ENCODE data around the gene FANCI.
"Not testable (repeated sequence)": the region's sequence is repeated elsewhere in the genome, so short reads cannot be mapped to it uniquely, and the experiment has no call there.

FANCI gene

DNA sequence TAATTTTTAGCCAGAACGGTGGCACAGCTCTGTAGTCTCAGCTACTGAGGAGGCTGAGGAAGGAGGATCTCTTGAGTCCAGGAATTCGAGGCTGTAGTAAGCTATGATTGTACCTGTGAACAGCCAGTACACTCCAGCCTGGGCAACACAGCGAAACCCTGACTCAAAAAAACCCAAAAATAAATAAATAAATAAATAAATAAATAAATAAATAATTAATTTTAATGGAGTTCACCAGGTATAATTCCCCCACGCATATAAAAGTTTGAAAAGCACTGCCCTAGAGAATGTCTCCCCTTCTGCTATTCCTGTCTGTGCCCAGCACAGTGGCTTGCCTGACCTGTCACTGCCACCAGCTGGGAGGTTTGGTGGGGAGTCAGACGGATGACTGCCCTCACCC, 18.2 kb upstream of the FANCI start:
- DNase-seq (ENCODE audit: low read depth), result no peak

- DNase-seq (ENCODE audit: low read depth), result no peak
Observed at GRCh38 chr15:89226359-89227221, 17.2 kb upstream of the FANCI start.

- no peak for DNase-seq (ENCODE audit: low read depth)
Observed at GRCh38 chr15:89227425-89227824, 16.4 kb upstream of the FANCI start.

GRCh38 chr15:89230277-89230676, 13.5 kb upstream of the FANCI start:
- DNase-seq (ENCODE audit: low read depth), result no peak

- no peak for DNase-seq (ENCODE audit: low read depth)
Observed at GRCh38 chr15:89231832-89232231, 11.9 kb upstream of the FANCI start.

DNA sequence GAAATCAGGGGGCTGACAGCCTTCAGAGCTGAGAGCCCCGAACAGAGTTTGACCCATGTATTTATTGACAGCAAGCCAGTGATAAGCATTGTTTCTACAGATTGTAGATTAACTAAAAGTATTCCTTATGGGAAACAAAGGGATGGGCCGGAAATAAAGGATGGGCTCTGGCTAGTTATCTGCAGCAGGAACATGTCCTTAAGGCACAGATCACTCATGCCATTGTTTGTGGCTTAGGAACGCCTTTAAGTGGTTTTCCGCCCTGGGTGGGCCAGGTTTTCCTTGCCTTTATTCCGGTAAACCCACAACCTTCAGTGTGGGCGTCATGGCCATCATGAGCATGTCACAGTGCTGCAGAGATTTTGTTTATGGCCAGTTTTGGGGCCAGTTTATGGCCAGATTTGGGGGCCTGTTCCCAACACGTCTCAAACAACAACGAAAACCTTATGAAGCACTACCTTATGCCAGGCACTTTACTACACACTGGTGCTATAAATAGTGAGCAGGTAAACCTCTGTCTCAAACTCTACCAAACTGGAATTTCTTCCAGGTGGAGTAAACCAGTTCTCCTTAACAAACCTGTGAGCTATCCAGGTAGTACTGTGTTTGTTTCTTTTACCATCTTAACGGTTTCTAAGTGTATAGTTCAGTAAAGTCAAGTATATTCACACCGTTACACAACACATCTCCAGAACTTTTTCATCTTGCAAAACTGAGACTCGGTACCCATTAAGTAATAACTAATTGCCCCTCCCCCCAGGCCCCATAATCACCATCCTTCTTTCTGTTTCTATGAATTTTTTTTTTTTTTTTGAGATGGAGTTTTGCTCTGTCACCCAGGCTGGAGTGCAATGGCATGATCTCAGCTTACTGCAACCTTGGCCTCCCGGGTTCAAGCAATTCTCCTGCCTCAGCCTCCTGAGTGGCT, 3.6 kb upstream of the FANCI start:
- DNase-seq (ENCODE audit: low read depth), result not testable (repeated sequence)

DNA sequence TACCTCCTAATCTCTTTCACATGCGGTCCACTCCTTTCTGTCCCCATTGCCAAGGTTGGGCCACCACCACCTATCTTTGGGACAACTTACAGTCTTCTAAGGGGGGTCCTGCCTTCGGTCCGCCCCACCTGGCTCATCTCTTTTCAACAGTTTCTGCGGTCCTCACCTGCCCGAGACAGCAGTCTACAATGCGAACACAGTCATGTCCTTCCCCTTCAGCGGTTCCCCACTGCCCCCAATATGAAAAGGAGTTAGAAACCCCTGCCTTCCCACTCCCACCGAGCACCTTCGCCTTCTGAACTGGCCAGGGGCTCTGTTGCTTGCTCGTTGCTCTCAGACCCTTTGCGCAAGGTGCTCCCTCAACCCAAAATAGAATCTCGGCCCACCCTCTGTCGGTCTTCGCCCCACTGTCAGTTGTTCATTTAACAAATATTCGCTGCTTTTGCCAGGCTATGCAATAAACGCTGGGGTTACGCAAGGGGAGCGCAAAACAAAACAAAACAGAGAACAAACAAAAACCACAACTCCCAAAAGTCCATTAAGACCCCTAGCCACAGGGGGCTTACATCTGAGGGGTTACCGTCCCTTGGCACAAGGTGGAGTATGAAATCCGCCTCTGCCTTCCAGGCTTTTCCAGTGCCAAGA, 611 bp upstream of the FANCI start:
- no peak for DNase-seq (ENCODE audit: low read depth)

- no peak for DNase-seq (ENCODE audit: low read depth)
Observed at GRCh38 chr15:89244574-89244903, 760 bp downstream of the FANCI start.

GRCh38 chr15:89247446-89247845, 3.7 kb downstream of the FANCI start:
- DNase-seq (ENCODE audit: low read depth), result no peak

GRCh38 chr15:89248584-89248983, 4.8 kb downstream of the FANCI start:
- DNase-seq (ENCODE audit: low read depth), result no peak

DNA sequence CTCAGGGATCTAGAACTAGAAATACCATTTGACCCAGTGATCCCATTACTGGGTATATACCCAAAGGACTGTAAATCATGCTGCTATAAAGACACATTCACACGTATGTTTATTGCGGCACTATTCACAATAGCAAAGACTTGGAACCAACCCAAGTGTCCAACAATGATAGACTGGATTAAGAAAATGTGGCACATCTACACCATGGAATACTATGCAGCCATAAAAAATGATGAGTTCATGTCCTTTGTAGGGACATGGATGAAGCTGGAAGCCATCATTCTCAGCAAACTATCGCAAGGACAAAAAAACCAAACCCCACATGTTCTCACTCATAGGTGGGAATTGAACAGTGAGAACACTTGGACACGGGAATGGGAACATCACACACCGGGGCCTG, 6.4 kb downstream of the FANCI start:
- not testable (repeated sequence) for DNase-seq (ENCODE audit: low read depth)

DNA sequence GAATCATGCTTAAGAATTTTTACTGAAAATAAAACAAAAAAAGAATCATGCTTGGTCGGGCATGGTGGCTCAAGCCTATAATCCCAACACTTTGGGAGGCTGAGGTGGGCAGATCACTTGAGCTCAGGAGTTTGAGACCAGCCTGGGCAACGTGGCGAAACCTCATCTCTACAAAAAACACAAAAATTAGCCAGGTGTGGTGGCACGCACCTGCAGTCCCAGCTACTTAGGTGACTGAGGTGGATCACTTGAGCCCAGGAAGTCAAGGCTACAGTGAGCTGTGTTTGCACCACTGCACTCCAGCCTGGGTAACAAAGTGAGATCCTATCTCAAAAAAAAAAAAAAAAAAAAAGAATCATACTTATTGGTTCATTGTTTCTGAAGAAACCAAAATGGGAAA, 33.5 kb downstream of the FANCI start:
- not testable (repeated sequence) for DNase-seq (ENCODE audit: low read depth)

DNA sequence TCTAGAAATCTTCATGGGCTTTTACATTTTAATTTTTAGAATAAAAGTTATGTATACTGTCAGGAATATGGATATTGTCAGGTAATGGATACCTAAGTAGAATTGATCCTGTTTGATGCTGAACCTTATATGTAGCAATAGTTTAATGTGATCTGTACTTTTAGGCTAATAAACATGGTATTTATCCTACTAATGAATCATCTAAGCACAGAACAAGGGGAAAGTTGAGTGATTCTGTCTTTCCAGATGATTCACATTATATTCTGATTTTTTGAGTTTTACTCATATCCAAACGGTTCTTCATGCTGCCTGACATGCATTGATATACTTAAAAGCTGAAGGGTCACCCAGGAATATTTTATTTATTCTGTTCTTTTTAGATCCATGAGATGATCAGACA, 34.5 kb downstream of the FANCI start:
- no peak for DNase-seq (ENCODE audit: low read depth)

- DNase-seq (ENCODE audit: low read depth), result no peak
Observed at GRCh38 chr15:89282631-89283030, 38.9 kb downstream of the FANCI start.

GRCh38 chr15:89283201-89283600, 39.4 kb downstream of the FANCI start:
- DNase-seq (ENCODE audit: low read depth), result no peak

DNA sequence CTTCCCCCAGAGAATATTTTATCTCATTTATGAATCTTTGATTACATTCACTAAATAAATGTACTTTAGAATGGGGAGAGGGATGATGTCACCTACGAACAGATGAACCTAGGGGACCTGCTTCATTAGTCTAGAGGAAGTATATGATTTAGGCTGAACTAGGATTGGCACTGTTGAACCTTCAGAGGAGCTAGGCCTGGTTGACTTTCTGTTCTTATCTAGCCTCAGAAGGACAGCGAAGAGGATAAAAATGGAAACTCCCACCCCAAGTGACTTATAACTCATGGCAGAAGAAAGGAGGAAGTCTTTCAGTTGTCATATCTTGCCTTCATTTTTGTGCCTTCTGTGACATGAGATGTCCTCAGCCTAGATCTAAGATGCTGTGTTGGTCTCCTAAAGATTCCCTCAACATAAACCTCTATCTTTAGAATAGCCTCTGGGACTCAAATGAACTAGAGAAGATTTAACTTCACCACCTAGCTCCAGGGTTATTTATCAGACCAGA, 48.2 kb downstream of the FANCI start:
- no peak for DNase-seq (ENCODE audit: low read depth)

DNA sequence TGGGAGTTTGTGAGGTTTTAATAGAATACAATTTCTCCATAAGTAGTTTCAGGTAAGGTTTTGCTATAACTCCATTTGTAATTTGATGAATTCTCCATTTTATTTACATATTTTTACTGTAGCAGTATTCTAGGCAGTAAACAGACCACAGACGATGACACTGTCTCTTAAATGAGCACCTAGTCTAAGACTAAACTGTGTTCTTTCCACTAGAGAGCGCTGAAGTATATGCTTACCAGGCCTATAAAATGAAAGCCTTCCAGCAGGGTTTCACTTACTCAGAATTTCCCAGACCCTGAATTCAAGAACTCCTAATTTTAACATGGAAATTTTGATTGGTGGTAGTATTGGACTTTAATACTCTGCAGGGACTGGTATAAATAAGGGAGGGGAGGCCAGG, 49.2 kb downstream of the FANCI start:
- no peak for DNase-seq (ENCODE audit: low read depth)

DNA sequence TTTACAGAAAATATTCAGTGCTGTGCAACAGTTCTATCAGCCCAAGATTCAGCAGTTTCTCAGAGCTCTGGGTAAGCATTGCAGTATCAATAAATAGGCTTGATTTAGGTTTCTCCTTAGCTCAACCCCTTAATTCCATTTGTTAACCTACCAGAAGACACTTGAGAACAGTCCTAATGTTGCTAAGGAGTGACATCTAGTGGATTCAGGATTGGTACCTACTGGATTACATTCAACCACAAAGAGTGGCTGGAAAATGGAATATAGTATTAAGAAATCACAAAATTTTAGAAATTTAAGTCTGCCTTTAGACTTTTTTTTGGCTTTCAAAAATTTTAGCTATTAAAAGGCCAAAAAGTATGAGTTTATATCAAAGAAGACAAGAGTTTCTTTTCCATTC, 56.1 kb downstream of the FANCI start:
- no peak for DNase-seq (ENCODE audit: low read depth)

DNA sequence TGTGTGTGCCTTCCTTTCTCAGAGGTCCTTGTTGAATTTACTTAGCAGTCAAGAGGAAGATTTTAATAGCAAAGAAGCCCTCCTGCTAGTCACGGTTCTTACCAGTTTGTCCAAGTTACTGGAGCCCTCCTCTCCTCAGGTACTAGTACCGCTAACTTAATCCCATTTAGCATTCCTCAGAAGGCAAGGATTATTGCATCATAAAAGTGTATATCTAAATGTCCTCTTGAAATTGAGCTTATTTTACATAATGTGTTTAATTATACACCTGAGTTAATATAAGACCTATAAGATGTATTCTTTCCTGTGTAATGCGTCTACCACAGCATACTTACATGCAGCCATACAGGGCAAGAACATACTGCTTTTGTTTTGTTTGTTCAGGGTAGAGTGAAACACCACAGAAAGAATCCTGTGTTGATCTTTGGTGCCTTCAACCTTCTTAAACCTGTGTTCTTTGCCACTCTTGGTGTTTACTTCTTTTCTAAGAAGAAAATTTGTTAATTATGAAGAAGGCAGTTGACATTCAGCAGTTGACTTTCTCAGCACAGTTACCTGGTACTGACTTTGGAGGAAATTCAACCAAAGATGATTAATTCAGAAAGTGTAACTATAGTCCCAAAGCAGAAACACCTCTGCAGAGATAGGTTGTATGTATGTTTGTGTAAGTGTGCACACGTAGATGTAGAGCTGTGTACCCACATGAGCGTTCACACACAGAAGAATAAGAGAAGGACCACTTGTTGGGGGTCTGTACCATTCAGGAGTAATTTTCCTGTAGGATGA, 57.7 kb downstream of the FANCI start:
- no peak for DNase-seq (ENCODE audit: low read depth)

DNA sequence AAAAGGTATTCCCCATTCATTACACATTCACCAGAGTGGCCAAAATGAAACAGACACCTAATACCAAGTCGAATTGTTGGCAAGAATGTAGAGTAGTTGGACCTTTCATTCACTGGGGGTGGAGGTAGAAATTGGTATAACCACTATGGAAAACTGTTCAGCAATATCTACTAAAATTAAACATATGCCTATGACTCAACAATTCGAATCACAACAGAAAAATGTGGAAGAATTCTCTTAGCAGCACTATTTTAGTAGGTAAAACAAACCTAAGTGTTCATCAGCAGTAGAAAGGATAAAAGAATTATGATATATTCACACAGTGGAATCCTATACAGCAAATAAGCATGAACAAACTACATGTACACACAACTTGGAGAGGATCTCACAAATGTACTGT, 60.2 kb downstream of the FANCI start:
- no peak for DNase-seq (ENCODE audit: low read depth)

DNA sequence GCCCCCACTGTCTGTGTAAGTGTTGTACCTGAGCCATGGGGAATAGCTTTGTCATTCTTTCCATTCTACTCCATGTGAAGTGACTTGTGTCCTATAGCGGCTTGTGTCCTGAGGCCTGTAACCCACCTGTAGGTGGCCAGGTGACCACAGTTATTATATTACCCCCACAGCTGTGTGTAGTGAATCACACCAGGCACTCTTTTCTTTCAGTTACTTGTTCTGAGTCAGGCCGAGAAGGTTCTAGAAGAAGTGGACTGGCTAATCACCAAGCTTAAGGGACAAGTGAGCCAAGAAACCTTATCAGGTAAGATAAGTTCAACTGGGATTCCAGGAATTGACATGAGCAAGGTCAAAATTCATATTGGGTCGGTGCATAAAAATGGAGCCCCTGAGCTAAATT, 61.6 kb downstream of the FANCI start:
- no peak for DNase-seq (ENCODE audit: low read depth)

All from activated T-helper 1 cell treated with Interleukin-2 at 50 U/mL for 16 hours (primary cell).